MM.1S (cell line): ENCODE data around the gene GPC5.

Experiments
- CTCF ChIP-seq: fragments of 300-600 bp; sonication (generic); IDR thresholded peaks from 2 replicates; pipeline ENCODE4 v1.5.1; 2016; ENCODE audit warnings: antibody characterized with exemption, low read length, mixed read lengths
- EZH2phosphoT487 ChIP-seq: fragments of 300-600 bp; sonication (generic); IDR thresholded peaks from 2 replicates; pipeline ENCODE4 v1.6.1; 2018; ENCODE audit warnings: antibody characterized with exemption, low read length

- TF ChIP-seq CTCF (no peak), EZH2phosphoT487 (no peak)
Observed at GRCh38 chr13:91660076-91660415, 261.6 kb downstream of the GPC5 start.
